ENCODE measurements around the gene ASTN2.

ASTN2 gene

GRCh38 chr9:117293206-117294114 lies 121.4 kb downstream of the ASTN2 start:
- H3K4me1 Mint-ChIP-seq, result no peaks in the 10 kb centered on the region
- no peak overlapping the region for H3K4me3 Mint-ChIP-seq
- ATAC-seq (ENCODE audit: low read depth) (no peak), DNase-seq (ENCODE audit: low spot score in 2 of 2) (no peak)
- peaks cover 3% of the 10 kb centered on the region for H3K9me3 Mint-ChIP-seq
- no peaks in the 10 kb centered on the region for H3K36me3 Mint-ChIP-seq
- no peak overlapping the region for H3K27ac Mint-ChIP-seq
- peaks cover 1% of the 10 kb centered on the region for H3K27me3 Mint-ChIP-seq

GRCh38 chr9:117290856-117291622 lies 123.8 kb downstream of the ASTN2 start:
- Mint-ChIP-seq H3K9me3 (peaks cover 3% of the 10 kb centered on the region), H3K36me3 (no peaks in the 10 kb centered on the region)

GRCh38 chr9:117290306-117290840 lies 124.5 kb downstream of the ASTN2 start:
- no peak overlapping the region for H3K27ac Mint-ChIP-seq
- ATAC-seq (ENCODE audit: low read depth), result no peak
- H3K27me3 Mint-ChIP-seq, result peaks cover 1% of the 10 kb centered on the region
- H3K36me3 Mint-ChIP-seq, result no peaks in the 10 kb centered on the region
- no peaks in the 10 kb centered on the region for H3K9me3 Mint-ChIP-seq
- no peak overlapping the region for H3K4me3 Mint-ChIP-seq
- no peaks in the 10 kb centered on the region for H3K4me1 Mint-ChIP-seq
- DNase-seq (ENCODE audit: low spot score in 2 of 2), result no peak

More at GRCh38 chr9:117290856-117291622, 123.8 kb downstream of the ASTN2 start:
- H3K27me3 Mint-ChIP-seq, result peaks cover 1% of the 10 kb centered on the region
- no peak overlapping the region for H3K4me3 Mint-ChIP-seq
- no peaks in the 10 kb centered on the region for H3K4me1 Mint-ChIP-seq
- no peak overlapping the region for H3K27ac Mint-ChIP-seq
- ATAC-seq (ENCODE audit: low read depth), result no peak
- DNase-seq (ENCODE audit: low spot score in 2 of 2), result no peak

GRCh38 chr9:117286245-117286644 lies 128.6 kb downstream of the ASTN2 start:
- H3K27me3 Mint-ChIP-seq, result peaks cover 1% of the 10 kb centered on the region
- no peak for DNase-seq (ENCODE audit: low spot score in 2 of 2)
- peaks cover 2% of the 10 kb centered on the region for H3K9me3 Mint-ChIP-seq
- no peaks in the 10 kb centered on the region for H3K4me1 Mint-ChIP-seq
- ATAC-seq (ENCODE audit: low read depth), result no peak
- no peak overlapping the region for H3K27ac Mint-ChIP-seq
- no peak overlapping the region for H3K4me3 Mint-ChIP-seq
- no peaks in the 10 kb centered on the region for H3K36me3 Mint-ChIP-seq

- no peak for DNase-seq (ENCODE audit: low spot score in 2 of 2)
- peaks cover 5% of the 10 kb centered on the region for H3K9me3 Mint-ChIP-seq
- peaks cover 1% of the 10 kb centered on the region for H3K27me3 Mint-ChIP-seq
- H3K4me3 Mint-ChIP-seq, result no peak overlapping the region
- no peak overlapping the region for H3K27ac Mint-ChIP-seq
- ATAC-seq (ENCODE audit: low read depth), result no peak
- H3K36me3 Mint-ChIP-seq, result no peaks in the 10 kb centered on the region
- H3K4me1 Mint-ChIP-seq, result no peaks in the 10 kb centered on the region
These were observed 130.4 kb downstream of the ASTN2 start for GRCh38 chr9:117284414-117284813.

GRCh38 chr9:117282541-117282940 lies 132.3 kb downstream of the ASTN2 start:
- DNase-seq (ENCODE audit: low spot score in 2 of 2) (no peak), ATAC-seq (ENCODE audit: low read depth) (no peak)
- Mint-ChIP-seq H3K4me3 (no peak overlapping the region), H3K4me1 (no peaks in the 10 kb centered on the region), H3K27me3 (no peaks in the 10 kb centered on the region), H3K36me3 (no peaks in the 10 kb centered on the region), H3K9me3 (peaks cover 5% of the 10 kb centered on the region), H3K27ac (no peak overlapping the region)

GRCh38 chr9:117278471-117279035 lies 136.3 kb downstream of the ASTN2 start:
- Mint-ChIP-seq H3K9me3 (peaks cover 5% of the 10 kb centered on the region), H3K4me1 (no peaks in the 10 kb centered on the region), H3K36me3 (no peaks in the 10 kb centered on the region), H3K27me3 (no peaks in the 10 kb centered on the region), H3K4me3 (no peak overlapping the region), H3K27ac (no peak overlapping the region)
- no peak for DNase-seq (ENCODE audit: low spot score in 2 of 2)
- ATAC-seq (ENCODE audit: low read depth), result no peak

- ATAC-seq (ENCODE audit: low read depth) (no peak), DNase-seq (ENCODE audit: low spot score in 2 of 2) (no peak)
- Mint-ChIP-seq H3K27ac (no peak overlapping the region), H3K27me3 (no peaks in the 10 kb centered on the region), H3K4me3 (no peak overlapping the region), H3K4me1 (no peaks in the 10 kb centered on the region), H3K9me3 (peaks cover 6% of the 10 kb centered on the region), H3K36me3 (no peaks in the 10 kb centered on the region)
These were observed 136.8 kb downstream of the ASTN2 start for GRCh38 chr9:117278020-117278419.

- H3K27ac Mint-ChIP-seq, result no peak overlapping the region
- no peak overlapping the region for H3K4me3 Mint-ChIP-seq
- H3K36me3 Mint-ChIP-seq, result no peaks in the 10 kb centered on the region
- peaks cover 7% of the 10 kb centered on the region for H3K9me3 Mint-ChIP-seq
- DNase-seq (ENCODE audit: low spot score in 2 of 2), result no peak
- ATAC-seq (ENCODE audit: low read depth), result no peak
- no peaks in the 10 kb centered on the region for H3K27me3 Mint-ChIP-seq
- H3K4me1 Mint-ChIP-seq, result no peaks in the 10 kb centered on the region
These were observed 138.4 kb downstream of the ASTN2 start for GRCh38 chr9:117276444-117276843.

- H3K36me3 Mint-ChIP-seq, result no peaks in the 10 kb centered on the region
- peaks cover 4% of the 10 kb centered on the region for H3K9me3 Mint-ChIP-seq
- DNase-seq (ENCODE audit: low spot score in 2 of 2) (no peak), ATAC-seq (ENCODE audit: low read depth) (no peak)
- no peak overlapping the region for H3K27ac Mint-ChIP-seq
- H3K4me3 Mint-ChIP-seq, result no peak overlapping the region
- H3K4me1 Mint-ChIP-seq, result no peaks in the 10 kb centered on the region
- H3K27me3 Mint-ChIP-seq, result no peaks in the 10 kb centered on the region
These were observed 141.2 kb downstream of the ASTN2 start for GRCh38 chr9:117273612-117274011.

- no peaks in the 10 kb centered on the region for H3K4me1 Mint-ChIP-seq
- ATAC-seq (ENCODE audit: low read depth), result no peak
- H3K4me3 Mint-ChIP-seq, result no peak overlapping the region
- H3K9me3 Mint-ChIP-seq, result peaks cover 5% of the 10 kb centered on the region
- no peak for DNase-seq (ENCODE audit: low spot score in 2 of 2)
- no peak overlapping the region for H3K27ac Mint-ChIP-seq
- no peaks in the 10 kb centered on the region for H3K36me3 Mint-ChIP-seq
- H3K27me3 Mint-ChIP-seq, result no peaks in the 10 kb centered on the region
These were observed 145.9 kb downstream of the ASTN2 start for GRCh38 chr9:117268847-117269446.

- Mint-ChIP-seq H3K4me1 (no peaks in the 10 kb centered on the region), H3K36me3 (no peaks in the 10 kb centered on the region), H3K9me3 (peaks cover 1% of the 10 kb centered on the region), H3K4me3 (no peak overlapping the region), H3K27ac (no peak overlapping the region), H3K27me3 (no peaks in the 10 kb centered on the region)
- ATAC-seq (ENCODE audit: low read depth), result no peak
- no peak for DNase-seq (ENCODE audit: low spot score in 2 of 2)
These were observed 147.9 kb downstream of the ASTN2 start for GRCh38 chr9:117266855-117267497.

GRCh38 chr9:117265253-117265652 lies 149.6 kb downstream of the ASTN2 start:
- no peak for DNase-seq (ENCODE audit: low spot score in 2 of 2)
- ATAC-seq (ENCODE audit: low read depth), result no peak
- no peaks in the 10 kb centered on the region for H3K36me3 Mint-ChIP-seq
- no peak overlapping the region for H3K4me3 Mint-ChIP-seq
- H3K4me1 Mint-ChIP-seq, result no peaks in the 10 kb centered on the region
- H3K27me3 Mint-ChIP-seq, result no peaks in the 10 kb centered on the region
- no peak overlapping the region for H3K27ac Mint-ChIP-seq
- H3K9me3 Mint-ChIP-seq, result peaks cover 3% of the 10 kb centered on the region

Data from memory B cell (primary cell).